SK-N-SH (cell line): ENCODE data around the gene SLC38A6. TPM values are rescaled to one million over a fixed set of nuclear protein-coding genes. Genes with fewer than 3 reads are reported as not detected.

Source experiments
- CTCF ChIA-PET: fragments of 300-600, 350-600 bp; formaldehyde crosslinking; extraction: SDS; loops from one replicate; lab custom pipeline; 2021; lab: Yijun Ruan, JAX
- POLR2A ChIA-PET: fragments of 350-600 bp; sonication (Branson Sonifier 250); formaldehyde crosslinking; extraction: SDS; loops from one replicate; lab custom pipeline; 2020; ENCODE audit warnings: antibody characterized with exemption, inconsistent platforms; lab: Yijun Ruan, JAX
- DNase-seq: peaks from one replicate; pipeline ENCODE4 v3.0.0; 2012
- H2AFZ ChIP-seq: fragments of 200-600 bp; sonication (generic); 2 replicates; pipeline ENCODE4 v1.8.1; 2016; ENCODE audit warnings: antibody characterized with exemption, mild to moderate bottlenecking, low read depth
- H3F3A ChIP-seq: fragments of 200-600 bp; sonication (generic); replicated peaks from 2 replicates; pipeline ENCODE3; 2016; ENCODE audit warnings: antibody characterized with exemption, mild to moderate bottlenecking; ENCODE audit not compliant: insufficient read depth
- H3K27ac ChIP-seq, 2 experiments: fragments of 200-500 bp in 1 of 2; fragments of 200-600 bp in 1 of 2; sonication (Bioruptor generic) in 1 of 2; sonication (generic), shearing (Covaris generic) in 1 of 2; 2 replicates each; pipeline versions ENCODE4 v1.5.1 to v1.6.1; 2014 to 2016; ENCODE audit warnings: low read depth in 2 of 2, inconsistent platforms in 1 of 2, low read length in 1 of 2, mild to moderate bottlenecking in 1 of 2, mixed read lengths in 1 of 2
- H3K27me3 ChIP-seq: fragments of 200-600 bp; sonication (generic), shearing (Covaris generic); 2 replicates; pipeline ENCODE4 v1.6.1; 2016; ENCODE audit warnings: mixed run types; ENCODE audit not compliant: insufficient read depth
- H3K36me3 ChIP-seq, 2 experiments: fragments of 200-500 bp in 1 of 2; fragments of 200-600 bp in 1 of 2; sonication (Bioruptor generic) in 1 of 2; sonication (generic) in 1 of 2; replicated peaks in 1 of 2; 2 replicates each; pipeline versions ENCODE3 to v1.5.1; 2014 to 2016; ENCODE audit warnings: low read length in 1 of 2, mild to moderate bottlenecking in 1 of 2; ENCODE audit not compliant: insufficient read depth in 2 of 2, control insufficient read depth in 1 of 2
- H3K4me1 ChIP-seq, 2 experiments: fragments of 200-500 bp in 1 of 2; fragments of 200-600 bp in 1 of 2; sonication (Bioruptor generic) in 1 of 2; sonication (generic), shearing (Covaris generic) in 1 of 2; 2 replicates each; pipeline versions ENCODE4 v1.5.1 to v1.6.1; 2014 to 2016; ENCODE audit warnings: low read depth in 1 of 2, low read length in 1 of 2, mixed run types in 1 of 2; ENCODE audit not compliant: insufficient read depth in 2 of 2, control insufficient read depth in 1 of 2
- H3K4me2 ChIP-seq: fragments of 200-600 bp; sonication (generic), shearing (Covaris generic); 2 replicates; pipeline ENCODE4 v1.6.1; 2017; ENCODE audit warnings: mixed run types
- H3K4me3 ChIP-seq, 2 experiments: fragments of 200-500 bp in 1 of 2; fragments of 200-600 bp in 1 of 2; sonication (Bioruptor generic) in 1 of 2; sonication (generic), shearing (Covaris generic) in 1 of 2; 2 replicates each; pipeline versions ENCODE4 v1.5.1 to v1.8.1; 2014 to 2016; ENCODE audit warnings: low read depth in 2 of 2, inconsistent platforms in 1 of 2, low read length in 1 of 2, mild to moderate bottlenecking in 1 of 2, mixed read lengths in 1 of 2, moderate library complexity in 1 of 2
- H3K79me2 ChIP-seq: fragments of 200-600 bp; sonication (generic); 2 replicates; pipeline ENCODE4 v1.8.1; 2017; ENCODE audit warnings: mild to moderate bottlenecking; ENCODE audit not compliant: insufficient read depth
- H3K9ac ChIP-seq: fragments of 200-600 bp; sonication (generic); 2 replicates; pipeline ENCODE4 v1.6.1; 2017; ENCODE audit warnings: mixed run types
- H3K9me2 ChIP-seq: fragments of 200-600 bp; sonication (generic); 2 replicates; pipeline ENCODE4 v1.6.1; 2017; ENCODE audit warnings: mixed run types
- H3K9me3 ChIP-seq: fragments of 200-600 bp; sonication (generic); 2 replicates; pipeline ENCODE4 v1.6.1; 2017; ENCODE audit warnings: mixed run types, mild to moderate bottlenecking, moderate library complexity
- H4K20me1 ChIP-seq: fragments of 200-600 bp; sonication (generic); 2 replicates; pipeline ENCODE4 v1.6.1; 2017; ENCODE audit warnings: mild to moderate bottlenecking, mixed run types; ENCODE audit not compliant: insufficient read depth
- FOXM1 ChIP-seq: IDR thresholded peaks from 2 replicates; pipeline ENCODE4 v1.4.0; 2012; ENCODE audit warnings: low read depth, mild to moderate bottlenecking
- RFX5 ChIP-seq: IDR thresholded peaks from 2 replicates; pipeline ENCODE4 v1.6.1; 2012; ENCODE audit warnings: mild to moderate bottlenecking, improper control_type of control experiment, low read length
- RXRA ChIP-seq: IDR thresholded peaks from 2 replicates; pipeline ENCODE4 v1.4.0; 2012; ENCODE audit warnings: low read depth, mild to moderate bottlenecking, borderline replicate concordance
- WGBS: methylation state at CpG from one replicate; pipeline ENCODE4 v1.1.6; 2017; ENCODE audit warnings: low lambda C conversion rate; 5-methylcytosine and 5-hydroxymethylcytosine counted together
- polyA plus RNA-seq, 3 experiments: library from polyadenylated mRNA; depleted of rRNA; stranded (reverse); fragments of >200 nt; gene quantifications; 2 replicates each; pipeline ENCODE4 v1.2.3, GENCODE V29; 2012
- TF ChIP-seq, protein P1 (sequence below): IDR thresholded peaks from 2 replicates; pipeline ENCODE4; 2012
- TF ChIP-seq, protein P2 (sequence below): IDR thresholded peaks from 2 replicates; pipeline ENCODE4 v1.6.1; 2012; ENCODE audit warnings: mild to moderate bottlenecking, low read depth, low read length, moderate library complexity
- TF ChIP-seq, protein P3 (sequence below): IDR thresholded peaks from 2 replicates; pipeline ENCODE4 v1.4.0; 2012; ENCODE audit warnings: low read depth, borderline replicate concordance

The SLC38A6 gene
- polyA plus RNA-seq, 1 of the 3 experiments (the other 2 are of a cell fraction): 10.4 TPM

DNA sequence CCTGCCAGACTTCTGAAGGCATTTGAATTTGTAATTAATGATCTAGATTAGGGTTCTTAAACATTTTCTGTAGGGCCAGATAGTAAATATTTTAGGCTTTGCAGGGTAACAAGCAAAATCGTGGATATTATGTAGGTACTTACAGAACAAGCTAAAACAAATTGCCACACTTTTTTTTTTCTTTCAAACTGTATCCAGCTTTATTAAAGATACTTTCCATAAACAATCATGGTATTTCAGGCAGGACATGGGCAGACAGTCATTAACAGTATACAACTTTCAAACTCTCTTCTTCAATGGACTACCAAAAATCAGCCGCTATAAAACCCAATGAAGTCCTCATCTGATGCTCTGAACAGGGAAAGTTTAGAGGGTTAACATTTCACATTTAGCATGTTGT lies 9.8 kb upstream of the SLC38A6 start:
- no peak overlapping the region for H2AFZ ChIP-seq
- H3K27ac ChIP-seq: no peak overlapping the region
- no peaks in the 10 kb centered on the region for H3K9me3 ChIP-seq
- H3K4me3 ChIP-seq: no peak overlapping the region
- peaks cover 31 to 32% of the 10 kb centered on the region in 2 experiments for H3K36me3 ChIP-seq
- ChIA-PET POLR2A (no interaction called here), CTCF (interaction anchor here (0.7 kb wide), 1 partner anchor 9 kb away, joined by 3 read pairs; no protein-coding TSS in a partner anchor)
- H3K79me2 ChIP-seq: peaks cover 3% of the 10 kb centered on the region; the same call in 1 of the 2 replicates
- H4K20me1 ChIP-seq: no peaks in the 10 kb centered on the region
- WGBS: 50% methylated on average over 2 of the region's 2 CpGs
- DNase-seq: no peak
- no peak overlapping the region for H3K9ac ChIP-seq
- TF ChIP-seq FOXM1 (no peak), RFX5 (no peak)
- TF ChIP-seq, protein P1, sequence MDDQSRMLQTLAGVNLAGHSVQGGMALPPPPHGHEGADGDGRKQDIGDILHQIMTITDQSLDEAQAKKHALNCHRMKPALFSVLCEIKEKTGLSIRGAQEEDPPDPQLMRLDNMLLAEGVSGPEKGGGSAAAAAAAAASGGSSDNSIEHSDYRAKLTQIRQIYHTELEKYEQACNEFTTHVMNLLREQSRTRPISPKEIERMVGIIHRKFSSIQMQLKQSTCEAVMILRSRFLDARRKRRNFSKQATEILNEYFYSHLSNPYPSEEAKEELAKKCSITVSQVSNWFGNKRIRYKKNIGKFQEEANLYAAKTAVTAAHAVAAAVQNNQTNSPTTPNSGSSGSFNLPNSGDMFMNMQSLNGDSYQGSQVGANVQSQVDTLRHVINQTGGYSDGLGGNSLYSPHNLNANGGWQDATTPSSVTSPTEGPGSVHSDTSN: no peak
- TF ChIP-seq, protein P2, sequence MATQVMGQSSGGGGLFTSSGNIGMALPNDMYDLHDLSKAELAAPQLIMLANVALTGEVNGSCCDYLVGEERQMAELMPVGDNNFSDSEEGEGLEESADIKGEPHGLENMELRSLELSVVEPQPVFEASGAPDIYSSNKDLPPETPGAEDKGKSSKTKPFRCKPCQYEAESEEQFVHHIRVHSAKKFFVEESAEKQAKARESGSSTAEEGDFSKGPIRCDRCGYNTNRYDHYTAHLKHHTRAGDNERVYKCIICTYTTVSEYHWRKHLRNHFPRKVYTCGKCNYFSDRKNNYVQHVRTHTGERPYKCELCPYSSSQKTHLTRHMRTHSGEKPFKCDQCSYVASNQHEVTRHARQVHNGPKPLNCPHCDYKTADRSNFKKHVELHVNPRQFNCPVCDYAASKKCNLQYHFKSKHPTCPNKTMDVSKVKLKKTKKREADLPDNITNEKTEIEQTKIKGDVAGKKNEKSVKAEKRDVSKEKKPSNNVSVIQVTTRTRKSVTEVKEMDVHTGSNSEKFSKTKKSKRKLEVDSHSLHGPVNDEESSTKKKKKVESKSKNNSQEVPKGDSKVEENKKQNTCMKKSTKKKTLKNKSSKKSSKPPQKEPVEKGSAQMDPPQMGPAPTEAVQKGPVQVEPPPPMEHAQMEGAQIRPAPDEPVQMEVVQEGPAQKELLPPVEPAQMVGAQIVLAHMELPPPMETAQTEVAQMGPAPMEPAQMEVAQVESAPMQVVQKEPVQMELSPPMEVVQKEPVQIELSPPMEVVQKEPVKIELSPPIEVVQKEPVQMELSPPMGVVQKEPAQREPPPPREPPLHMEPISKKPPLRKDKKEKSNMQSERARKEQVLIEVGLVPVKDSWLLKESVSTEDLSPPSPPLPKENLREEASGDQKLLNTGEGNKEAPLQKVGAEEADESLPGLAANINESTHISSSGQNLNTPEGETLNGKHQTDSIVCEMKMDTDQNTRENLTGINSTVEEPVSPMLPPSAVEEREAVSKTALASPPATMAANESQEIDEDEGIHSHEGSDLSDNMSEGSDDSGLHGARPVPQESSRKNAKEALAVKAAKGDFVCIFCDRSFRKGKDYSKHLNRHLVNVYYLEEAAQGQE: no peak
- TF ChIP-seq, protein P3, sequence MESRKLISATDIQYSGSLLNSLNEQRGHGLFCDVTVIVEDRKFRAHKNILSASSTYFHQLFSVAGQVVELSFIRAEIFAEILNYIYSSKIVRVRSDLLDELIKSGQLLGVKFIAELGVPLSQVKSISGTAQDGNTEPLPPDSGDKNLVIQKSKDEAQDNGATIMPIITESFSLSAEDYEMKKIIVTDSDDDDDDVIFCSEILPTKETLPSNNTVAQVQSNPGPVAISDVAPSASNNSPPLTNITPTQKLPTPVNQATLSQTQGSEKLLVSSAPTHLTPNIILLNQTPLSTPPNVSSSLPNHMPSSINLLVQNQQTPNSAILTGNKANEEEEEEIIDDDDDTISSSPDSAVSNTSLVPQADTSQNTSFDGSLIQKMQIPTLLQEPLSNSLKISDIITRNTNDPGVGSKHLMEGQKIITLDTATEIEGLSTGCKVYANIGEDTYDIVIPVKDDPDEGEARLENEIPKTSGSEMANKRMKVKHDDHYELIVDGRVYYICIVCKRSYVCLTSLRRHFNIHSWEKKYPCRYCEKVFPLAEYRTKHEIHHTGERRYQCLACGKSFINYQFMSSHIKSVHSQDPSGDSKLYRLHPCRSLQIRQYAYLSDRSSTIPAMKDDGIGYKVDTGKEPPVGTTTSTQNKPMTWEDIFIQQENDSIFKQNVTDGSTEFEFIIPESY: no peak
- no peaks in the 10 kb centered on the region for H3K9me2 ChIP-seq
- H3K4me2 ChIP-seq: no peak overlapping the region
- peaks cover 7% of the 10 kb centered on the region for H3F3A ChIP-seq
- H3K27me3 ChIP-seq: no peaks in the 10 kb centered on the region
- H3K4me1 ChIP-seq: peaks cover 0 to 4% of the 10 kb centered on the region in 2 experiments; a peak in 2 of 4 replicates

DNA sequence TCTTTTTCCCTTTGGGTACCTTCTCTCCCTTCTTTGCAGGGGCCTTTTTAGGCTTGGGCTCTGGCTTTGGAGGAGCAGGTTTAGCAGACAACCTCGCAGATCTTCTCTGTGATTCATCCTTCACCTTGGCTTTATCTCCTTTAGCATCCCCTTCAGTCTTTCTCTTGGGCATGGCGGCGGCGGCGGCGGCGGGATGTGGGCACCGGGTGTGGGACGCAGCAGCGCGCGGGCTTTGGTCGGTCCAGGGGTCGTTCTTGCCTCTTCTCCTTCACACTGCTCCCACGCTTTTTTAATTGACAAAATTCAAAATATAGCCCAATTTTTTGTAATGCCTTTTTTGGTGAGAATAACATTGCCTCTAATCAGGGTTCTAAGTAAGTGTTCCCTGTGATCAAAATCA lies 8.8 kb upstream of the SLC38A6 start:
- Histone ChIP-seq H3K79me2 (peaks cover 10% of the 10 kb centered on the region), H3F3A (peaks cover 7% of the 10 kb centered on the region), H3K27ac (no peak overlapping the region), H4K20me1 (no peaks in the 10 kb centered on the region), H2AFZ (no peak overlapping the region), H3K4me1 (peaks cover 0 to 4% of the 10 kb centered on the region in 2 experiments; a peak in 2 of 4 replicates), H3K9me3 (no peaks in the 10 kb centered on the region), H3K9me2 (no peaks in the 10 kb centered on the region), H3K36me3 (peaks cover 41 to 42% of the 10 kb centered on the region in 2 experiments), H3K4me3 (no peak overlapping the region), H3K4me2 (no peak overlapping the region), H3K9ac (no peak overlapping the region), H3K27me3 (no peaks in the 10 kb centered on the region)
- TF ChIP-seq, protein P1: no peak
- TF ChIP-seq, protein P2: no peak
- no peak for TF ChIP-seq RXRA
- no peak for DNase-seq
- POLR2A ChIA-PET: no interaction called here
- 98% methylated on average over 15 of the region's 15 CpGs for WGBS
- CTCF ChIA-PET: no interaction called here
